Hematopoietic multipotent progenitor cell treated with erythropoietin and hydrocortisone succinate and interleukin-3 and kit ligand, for 4 days (in vitro differentiated cells): Measurements from ENCODE around the gene TM9SF4.

Source experiments
- DNase-seq: peaks from one replicate; pipeline ENCODE4 v3.0.0-alpha.2; 2015

Gene TM9SF4

DNA sequence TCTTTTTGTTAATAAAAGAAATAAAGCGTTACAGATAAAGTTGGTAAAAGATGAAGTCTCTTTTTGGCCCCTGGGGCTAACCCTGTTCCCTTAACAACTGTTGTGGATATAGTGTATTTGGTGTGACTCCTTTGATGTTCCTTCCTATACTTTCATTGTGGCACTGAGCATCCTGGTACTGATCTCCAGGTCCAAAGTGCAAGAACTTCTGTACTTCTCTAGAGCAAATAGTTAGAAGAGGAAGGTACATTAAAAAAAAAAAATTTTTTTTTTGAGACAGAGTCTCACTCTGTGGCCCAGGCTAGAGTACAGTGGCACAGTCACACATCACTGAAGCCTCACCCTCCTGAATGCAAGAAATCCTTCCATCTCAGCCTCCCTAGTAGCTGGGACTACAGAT is 104.4 kb downstream of the TM9SF4 start:
- DNase-seq: no peak

- no peak for DNase-seq
These were observed 105.6 kb downstream of the TM9SF4 start for GRCh38 chr20:32215147-32215546.

DNA sequence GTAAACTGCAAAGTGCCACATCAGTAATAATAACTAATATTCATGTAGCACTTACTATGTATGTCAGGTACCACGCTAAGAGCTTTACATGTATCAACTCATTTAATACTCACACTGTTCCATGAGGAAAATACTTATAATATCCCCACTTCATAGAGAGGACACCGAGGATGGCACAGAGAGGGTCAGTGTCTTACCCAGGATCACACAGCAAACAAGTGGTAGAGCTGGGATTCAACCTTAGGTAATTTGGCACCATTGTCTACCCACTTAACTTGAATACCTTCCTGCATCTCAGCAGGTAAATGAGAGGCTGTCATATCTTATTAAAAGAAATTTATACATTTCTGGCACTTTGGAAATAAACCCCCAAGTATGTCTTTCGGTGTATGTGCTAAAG is 106.2 kb downstream of the TM9SF4 start:
- DNase-seq: no peak

GRCh38 chr20:32216179-32217142 is 106.9 kb downstream of the TM9SF4 start:
- DNase-seq: no peak
